Vagina (tissue), 2 donors: ENCODE results near the gene LSP1.

Experiments used
- CTCF ChIP-seq, 3 experiments: fragments of 450-650 bp in 2 of 3; fragments of 200-600 bp in 1 of 3; sonication (generic) in 1 of 3; IDR thresholded peaks; one replicate each; pipeline ENCODE4 v1.5.1; 2017 to 2019; ENCODE audit warnings: antibody characterized with exemption in 3 of 3, mild to moderate bottlenecking in 2 of 3, moderate library complexity in 2 of 3
- POLR2A ChIP-seq, 2 donors: fragments of 450-650 bp; IDR thresholded peaks; one replicate each; pipeline ENCODE4 v1.6.1; 2017; ENCODE audit warnings: antibody characterized with exemption in 2 of 2, mild to moderate bottlenecking in 2 of 2, moderate library complexity in 2 of 2
- POLR2AphosphoS5 ChIP-seq, 2 donors: sonication (generic); formaldehyde crosslinking; IDR thresholded peaks; one replicate each; pipeline ENCODE4 v1.9.0; 2017; ENCODE audit warnings: antibody characterized with exemption in 2 of 2, mild to moderate bottlenecking in 2 of 2, low read depth in 1 of 2; ENCODE audit not compliant: insufficient read depth in 1 of 2

- TF ChIP-seq CTCF (IDR thresholded peaks at IDR 0.05) (no peak), POLR2A (IDR thresholded peaks at IDR 0.05) (no peak), POLR2AphosphoS5 (IDR thresholded peaks at IDR 0.05; ENCODE audit: insufficient read depth in 1 of 2, low read depth in 1 of 2) (no peak)
Observed at GRCh38 chr11:1812274-1812673, 40.6 kb upstream of the LSP1 start.
